Rectal smooth muscle tissue (tissue), 1 donor: ENCODE results near the gene ANXA5.
"Not testable (repeated sequence)": the region's sequence is repeated elsewhere in the genome, so short reads cannot be mapped to it uniquely, and the experiment has no call there.

ENCODE experiments used
- H3K27ac ChIP-seq: one replicate; pipeline ENCODE4 v1.7.0; 2013; ENCODE audit warnings: low read depth, low read length, inconsistent platforms
- H3K27me3 ChIP-seq: one replicate; pipeline ENCODE4 v1.7.0; 2013; ENCODE audit warnings: low read length; ENCODE audit not compliant: control insufficient read depth, insufficient read depth
- H3K36me3 ChIP-seq: one replicate; pipeline ENCODE4 v1.7.0; 2013; ENCODE audit warnings: low read length; ENCODE audit not compliant: control insufficient read depth, insufficient read depth
- H3K4me1 ChIP-seq: one replicate; pipeline ENCODE4 v1.7.0; 2013; ENCODE audit warnings: low read length; ENCODE audit not compliant: control insufficient read depth, insufficient read depth
- H3K4me3 ChIP-seq: one replicate; pipeline ENCODE4 v1.7.0; 2013; ENCODE audit warnings: low read length
- H3K9ac ChIP-seq: one replicate; pipeline ENCODE4 v1.7.0; 2013; ENCODE audit warnings: low read length

Gene ANXA5

GRCh38 chr4:121696581-121697461, at the start of gene ANXA5:
TSS of gene ANXA5 (minus strand) at chr4:121696980. CDS start at chr4:121696589, 391 bp downstream.
- peak within 1 kb of the TSS; percentile 95 for H3K4me3 ChIP-seq
- H3K27me3 ChIP-seq, result no peaks in the 10 kb centered on the region
- H3K4me1 ChIP-seq, result no peaks in the 10 kb centered on the region
- H3K9ac ChIP-seq, result peak within 1 kb of the TSS; percentile 89
- H3K27ac ChIP-seq, result peak within 1 kb of the TSS; percentile 96
- H3K36me3 ChIP-seq, result no peaks in the 10 kb centered on the region

GRCh38 chr4:121742794-121743193, 46.0 kb upstream of the ANXA5 start:
- H3K27me3 ChIP-seq, result no peaks in the 10 kb centered on the region
- H3K4me3 ChIP-seq, result no peak overlapping the region
- H3K36me3 ChIP-seq, result no peaks in the 10 kb centered on the region
- no peaks in the 10 kb centered on the region for H3K4me1 ChIP-seq
- H3K9ac ChIP-seq, result no peak overlapping the region
- H3K27ac ChIP-seq, result no peak overlapping the region

- Histone ChIP-seq H3K27me3 (no peaks in the 10 kb centered on the region), H3K9ac (no peak overlapping the region), H3K4me3 (no peak overlapping the region), H3K36me3 (no peaks in the 10 kb centered on the region), H3K27ac (no peak overlapping the region), H3K4me1 (no peaks in the 10 kb centered on the region)
These were observed 45.0 kb upstream of the ANXA5 start for GRCh38 chr4:121741751-121742150.

DNA sequence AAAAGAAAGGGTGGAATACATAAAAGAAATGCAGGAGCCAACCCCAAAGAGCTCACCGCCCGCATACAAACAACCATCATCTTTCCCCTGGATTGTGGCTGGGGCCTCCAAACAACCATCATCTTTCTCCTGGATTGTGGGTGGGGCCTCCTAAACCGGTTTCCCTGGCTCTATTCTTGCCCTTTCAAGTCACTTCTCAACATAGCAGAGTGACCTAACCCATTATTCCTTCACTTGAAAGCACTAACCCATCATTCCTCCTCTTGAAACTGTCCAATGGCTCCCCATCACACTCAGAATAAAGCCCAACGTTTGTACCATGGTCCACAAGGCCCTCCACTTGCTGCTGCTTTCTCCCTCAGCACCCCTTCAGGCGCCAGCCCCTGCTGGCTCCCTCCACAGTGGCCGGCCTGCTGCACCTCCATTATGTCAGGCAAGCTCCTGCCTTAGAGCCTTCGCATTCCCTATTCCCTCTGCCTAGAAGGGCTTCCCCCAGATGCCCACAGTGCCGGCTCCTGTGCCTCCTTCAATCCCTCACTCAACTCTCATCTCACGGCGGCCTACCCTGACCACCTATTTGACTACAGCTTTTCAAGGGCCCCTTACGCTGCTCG, 44.1 kb upstream of the ANXA5 start:
- Histone ChIP-seq H3K9ac (no peak overlapping the region), H3K36me3 (no peaks in the 10 kb centered on the region), H3K4me1 (no peaks in the 10 kb centered on the region), H3K27me3 (no peaks in the 10 kb centered on the region), H3K4me3 (no peak overlapping the region), H3K27ac (no peak overlapping the region)

DNA sequence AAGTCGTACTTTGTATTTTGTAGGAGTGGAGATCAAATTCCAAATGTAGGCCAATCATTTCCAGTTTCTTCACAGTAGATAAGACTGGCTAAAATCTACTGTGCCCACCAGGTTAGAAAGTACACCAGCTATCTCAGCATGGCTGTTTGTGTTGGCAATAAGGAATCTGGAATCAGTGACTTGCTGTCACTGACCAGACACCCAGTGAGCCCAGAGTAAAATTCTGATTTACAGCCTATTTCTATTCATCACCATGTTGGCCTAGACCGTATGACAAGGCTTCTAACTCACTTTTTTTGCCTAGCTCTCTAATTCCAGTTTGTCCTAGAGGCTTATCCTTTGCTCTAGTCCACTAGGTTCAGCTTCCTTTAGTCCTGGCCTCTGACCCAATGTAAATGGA, 42.8 kb upstream of the ANXA5 start:
- no peaks in the 10 kb centered on the region for H3K27me3 ChIP-seq
- no peaks in the 10 kb centered on the region for H3K36me3 ChIP-seq
- H3K9ac ChIP-seq, result no peak overlapping the region
- no peak overlapping the region for H3K27ac ChIP-seq
- H3K4me3 ChIP-seq, result no peak overlapping the region
- no peaks in the 10 kb centered on the region for H3K4me1 ChIP-seq

DNA sequence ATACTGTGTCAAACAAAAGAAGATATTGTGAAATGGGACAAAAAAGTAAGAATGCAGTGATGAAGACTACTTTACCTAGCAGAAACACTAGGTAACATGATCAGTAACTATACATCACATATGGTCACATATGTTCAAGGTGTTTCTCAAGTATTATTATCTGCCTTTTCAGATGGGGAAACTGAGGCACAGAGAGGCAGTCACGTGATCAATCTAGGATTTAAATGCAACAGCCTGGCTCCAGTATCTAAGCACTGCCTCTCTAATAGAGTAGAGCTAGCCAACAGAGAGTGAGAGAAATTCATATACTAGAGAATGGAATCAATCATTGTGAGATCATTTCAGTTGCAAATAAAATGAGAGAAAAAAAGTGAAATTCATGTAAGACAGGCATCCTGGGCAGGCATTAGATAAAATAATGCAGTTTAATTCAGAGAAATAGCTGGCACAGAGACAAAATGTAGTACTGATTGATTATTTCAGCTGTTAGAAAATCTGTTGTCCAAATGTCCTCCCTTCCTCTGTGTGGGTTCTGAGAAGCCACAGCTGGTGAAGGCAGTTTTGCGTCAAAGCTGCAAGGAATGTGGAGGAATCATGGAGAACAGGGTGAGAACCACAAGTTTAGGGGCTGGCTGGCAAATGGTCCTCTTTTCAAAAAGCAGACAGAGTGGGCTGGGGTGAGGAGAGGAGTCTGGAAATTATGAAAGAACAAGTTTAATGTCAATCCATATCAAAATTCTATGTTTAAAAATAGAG, 42.2 kb upstream of the ANXA5 start:
- Histone ChIP-seq H3K9ac (no peak overlapping the region), H3K36me3 (no peaks in the 10 kb centered on the region), H3K4me3 (no peak overlapping the region), H3K4me1 (no peaks in the 10 kb centered on the region), H3K27ac (no peak overlapping the region), H3K27me3 (no peaks in the 10 kb centered on the region)

DNA sequence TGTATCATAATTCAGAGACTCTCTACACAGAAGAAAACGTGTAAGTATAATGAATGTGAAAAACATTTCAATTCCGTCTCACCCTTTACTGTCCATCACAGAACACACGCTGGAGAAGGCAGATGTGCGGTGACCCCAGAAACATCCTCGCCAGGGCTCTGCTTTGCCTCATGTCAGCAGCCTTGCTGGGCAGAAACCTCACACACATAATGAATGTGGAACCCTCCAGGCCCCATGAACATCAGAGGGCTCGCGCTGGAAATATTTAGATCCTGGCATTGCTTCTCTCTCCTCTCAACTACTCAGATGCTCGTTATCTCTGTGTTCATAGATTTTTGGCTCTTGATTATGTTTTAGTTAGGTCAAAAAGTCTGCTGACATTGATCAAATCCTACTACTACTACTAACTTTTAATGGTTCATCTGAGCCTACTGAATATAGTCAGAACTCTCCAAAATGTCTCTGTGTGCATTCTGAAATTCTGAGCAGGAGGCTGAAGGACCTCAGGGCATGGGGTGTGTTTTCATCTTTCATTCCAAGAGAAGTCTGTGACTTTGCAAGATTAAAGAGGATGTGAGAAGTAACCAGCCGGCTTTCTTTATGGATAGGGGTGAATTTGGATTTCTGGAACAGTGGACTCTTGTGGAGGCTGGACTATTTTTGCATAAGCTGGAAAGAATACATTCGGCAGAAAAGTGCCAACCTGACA, 41.2 kb upstream of the ANXA5 start:
- Histone ChIP-seq H3K4me3 (no peak overlapping the region), H3K36me3 (no peaks in the 10 kb centered on the region), H3K4me1 (no peaks in the 10 kb centered on the region), H3K27me3 (no peaks in the 10 kb centered on the region), H3K9ac (no peak overlapping the region), H3K27ac (no peak overlapping the region)

GRCh38 chr4:121736735-121737351, 40.1 kb upstream of the ANXA5 start:
- Histone ChIP-seq H3K36me3 (no peaks in the 10 kb centered on the region), H3K4me3 (no peak overlapping the region), H3K27ac (no peak overlapping the region), H3K9ac (no peak overlapping the region), H3K27me3 (no peaks in the 10 kb centered on the region), H3K4me1 (no peaks in the 10 kb centered on the region)

- Histone ChIP-seq H3K4me3 (no peak overlapping the region), H3K4me1 (no peaks in the 10 kb centered on the region), H3K9ac (no peak overlapping the region), H3K36me3 (no peaks in the 10 kb centered on the region), H3K27me3 (no peaks in the 10 kb centered on the region), H3K27ac (no peak overlapping the region)
These were observed 37.8 kb upstream of the ANXA5 start for GRCh38 chr4:121734571-121734970.

DNA sequence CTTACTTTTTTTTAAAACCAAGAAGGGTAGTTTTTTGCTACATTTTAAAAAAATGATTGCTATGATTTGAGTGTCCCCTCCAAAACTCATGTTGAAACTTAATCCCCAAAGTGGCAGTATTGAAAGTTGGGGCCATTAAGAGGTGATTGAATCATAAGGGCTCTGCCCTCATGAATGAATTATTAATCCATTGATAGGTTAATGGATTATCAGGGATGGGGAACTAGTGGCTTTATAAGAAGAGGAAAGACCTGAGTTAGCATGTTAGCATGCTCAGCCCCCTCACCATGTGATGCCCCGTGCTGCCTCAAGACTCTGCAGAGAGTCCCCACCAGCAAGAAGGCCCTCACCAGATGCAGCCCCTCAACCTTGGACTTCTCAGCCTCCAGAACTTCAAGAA, 37.2 kb upstream of the ANXA5 start:
- no peaks in the 10 kb centered on the region for H3K36me3 ChIP-seq
- no peaks in the 10 kb centered on the region for H3K4me1 ChIP-seq
- no peaks in the 10 kb centered on the region for H3K27me3 ChIP-seq
- H3K27ac ChIP-seq, result no peak overlapping the region
- H3K9ac ChIP-seq, result no peak overlapping the region
- no peak overlapping the region for H3K4me3 ChIP-seq

- H3K4me1 ChIP-seq, H3K9ac ChIP-seq, H3K36me3 ChIP-seq, H3K27ac ChIP-seq, H3K27me3 ChIP-seq, H3K4me3 ChIP-seq: not testable (repeated sequence)
These were observed 33.0 kb upstream of the ANXA5 start for GRCh38 chr4:121729753-121730152.

DNA sequence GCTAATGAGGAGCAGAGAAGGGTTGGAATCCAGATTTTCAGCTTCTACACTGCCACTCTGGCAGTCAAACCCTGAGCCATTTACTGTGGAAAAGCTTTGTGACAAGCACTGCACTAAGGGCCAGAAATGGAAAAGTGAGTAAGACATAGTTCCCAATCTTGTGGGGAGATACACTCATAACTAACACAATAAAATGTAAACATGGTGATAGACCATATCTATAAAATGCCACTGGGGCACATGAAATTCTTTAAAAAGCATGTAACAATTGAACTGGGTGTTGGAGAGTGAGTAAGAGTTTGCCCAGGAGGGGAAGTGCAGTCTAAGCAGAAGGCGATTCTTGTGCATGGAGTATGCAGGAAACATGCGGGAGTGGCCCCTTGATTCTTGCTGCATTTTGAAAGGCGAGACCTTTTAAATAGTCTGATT, 32.0 kb upstream of the ANXA5 start:
- Histone ChIP-seq H3K36me3 (no peaks in the 10 kb centered on the region), H3K9ac (no peak overlapping the region), H3K4me1 (no peaks in the 10 kb centered on the region), H3K27me3 (no peaks in the 10 kb centered on the region), H3K4me3 (no peak overlapping the region), H3K27ac (no peak overlapping the region)
